SK-N-SH (cell line): Measurements from ENCODE around the gene PLCB3. TPM values are rescaled to one million over a fixed set of nuclear protein-coding genes. Genes with fewer than 3 reads are reported as not detected.
A peak's percentile ranks its signal among the peaks of the same experiment; 100 is the strongest.

Source experiments
- CTCF ChIA-PET: fragments of 300-600, 350-600 bp; formaldehyde crosslinking; extraction: SDS; loops from one replicate; lab custom pipeline; 2021; lab: Yijun Ruan, JAX
- POLR2A ChIA-PET: fragments of 350-600 bp; sonication (Branson Sonifier 250); formaldehyde crosslinking; extraction: SDS; loops from one replicate; lab custom pipeline; 2020; ENCODE audit warnings: antibody characterized with exemption, inconsistent platforms; lab: Yijun Ruan, JAX
- DNase-seq: peaks from one replicate; pipeline ENCODE4 v3.0.0; 2012
- H2AFZ ChIP-seq: fragments of 200-600 bp; sonication (generic); 2 replicates; pipeline ENCODE4 v1.8.1; 2016; ENCODE audit warnings: antibody characterized with exemption, mild to moderate bottlenecking, low read depth
- H3F3A ChIP-seq: fragments of 200-600 bp; sonication (generic); replicated peaks from 2 replicates; pipeline ENCODE3; 2016; ENCODE audit warnings: antibody characterized with exemption, mild to moderate bottlenecking; ENCODE audit not compliant: insufficient read depth
- H3K27ac ChIP-seq, 2 experiments: fragments of 200-500 bp in 1 of 2; fragments of 200-600 bp in 1 of 2; sonication (Bioruptor generic) in 1 of 2; sonication (generic), shearing (Covaris generic) in 1 of 2; 2 replicates each; pipeline versions ENCODE4 v1.5.1 to v1.6.1; 2014 to 2016; ENCODE audit warnings: low read depth in 2 of 2, inconsistent platforms in 1 of 2, low read length in 1 of 2, mild to moderate bottlenecking in 1 of 2, mixed read lengths in 1 of 2
- H3K27me3 ChIP-seq: fragments of 200-600 bp; sonication (generic), shearing (Covaris generic); 2 replicates; pipeline ENCODE4 v1.6.1; 2016; ENCODE audit warnings: mixed run types; ENCODE audit not compliant: insufficient read depth
- H3K36me3 ChIP-seq, 2 experiments: fragments of 200-500 bp in 1 of 2; fragments of 200-600 bp in 1 of 2; sonication (Bioruptor generic) in 1 of 2; sonication (generic) in 1 of 2; replicated peaks in 1 of 2; 2 replicates each; pipeline versions ENCODE3 to v1.5.1; 2014 to 2016; ENCODE audit warnings: low read length in 1 of 2, mild to moderate bottlenecking in 1 of 2; ENCODE audit not compliant: insufficient read depth in 2 of 2, control insufficient read depth in 1 of 2
- H3K4me1 ChIP-seq, 2 experiments: fragments of 200-500 bp in 1 of 2; fragments of 200-600 bp in 1 of 2; sonication (Bioruptor generic) in 1 of 2; sonication (generic), shearing (Covaris generic) in 1 of 2; 2 replicates each; pipeline versions ENCODE4 v1.5.1 to v1.6.1; 2014 to 2016; ENCODE audit warnings: low read depth in 1 of 2, low read length in 1 of 2, mixed run types in 1 of 2; ENCODE audit not compliant: insufficient read depth in 2 of 2, control insufficient read depth in 1 of 2
- H3K4me2 ChIP-seq: fragments of 200-600 bp; sonication (generic), shearing (Covaris generic); 2 replicates; pipeline ENCODE4 v1.6.1; 2017; ENCODE audit warnings: mixed run types
- H3K4me3 ChIP-seq, 2 experiments: fragments of 200-500 bp in 1 of 2; fragments of 200-600 bp in 1 of 2; sonication (Bioruptor generic) in 1 of 2; sonication (generic), shearing (Covaris generic) in 1 of 2; 2 replicates each; pipeline versions ENCODE4 v1.5.1 to v1.8.1; 2014 to 2016; ENCODE audit warnings: low read depth in 2 of 2, inconsistent platforms in 1 of 2, low read length in 1 of 2, mild to moderate bottlenecking in 1 of 2, mixed read lengths in 1 of 2, moderate library complexity in 1 of 2
- H3K79me2 ChIP-seq: fragments of 200-600 bp; sonication (generic); 2 replicates; pipeline ENCODE4 v1.8.1; 2017; ENCODE audit warnings: mild to moderate bottlenecking; ENCODE audit not compliant: insufficient read depth
- H3K9ac ChIP-seq: fragments of 200-600 bp; sonication (generic); 2 replicates; pipeline ENCODE4 v1.6.1; 2017; ENCODE audit warnings: mixed run types
- H3K9me2 ChIP-seq: fragments of 200-600 bp; sonication (generic); 2 replicates; pipeline ENCODE4 v1.6.1; 2017; ENCODE audit warnings: mixed run types
- H3K9me3 ChIP-seq: fragments of 200-600 bp; sonication (generic); 2 replicates; pipeline ENCODE4 v1.6.1; 2017; ENCODE audit warnings: mixed run types, mild to moderate bottlenecking, moderate library complexity
- H4K20me1 ChIP-seq: fragments of 200-600 bp; sonication (generic); 2 replicates; pipeline ENCODE4 v1.6.1; 2017; ENCODE audit warnings: mild to moderate bottlenecking, mixed run types; ENCODE audit not compliant: insufficient read depth
- ELF1 ChIP-seq: IDR thresholded peaks from 2 replicates; pipeline ENCODE4 v1.4.0; 2012
- GABPA ChIP-seq: IDR thresholded peaks from 2 replicates; pipeline ENCODE4 v1.4.0; 2012; ENCODE audit warnings: low read depth, mild to moderate bottlenecking
- IRF3 ChIP-seq: fragments of 150-350 bp; IDR thresholded peaks from 2 replicates; pipeline ENCODE4 v1.6.1; 2016; ENCODE audit warnings: mild to moderate bottlenecking, low read depth, low read length
- NFIC ChIP-seq: IDR thresholded peaks from 2 replicates; pipeline ENCODE4 v1.4.0; 2012; ENCODE audit warnings: borderline replicate concordance
- NRF1 ChIP-seq: IDR thresholded peaks from 2 replicates; pipeline ENCODE4 v1.6.1; 2012; ENCODE audit warnings: low read depth, mild to moderate bottlenecking, low read length
- PBX3 ChIP-seq: IDR thresholded peaks from 2 replicates; pipeline ENCODE4; 2012
- RXRA ChIP-seq: IDR thresholded peaks from 2 replicates; pipeline ENCODE4 v1.4.0; 2012; ENCODE audit warnings: low read depth, mild to moderate bottlenecking, borderline replicate concordance
- TAF1 ChIP-seq: IDR thresholded peaks from 2 replicates; pipeline ENCODE4 v1.6.1; 2012; ENCODE audit warnings: low read depth, mild to moderate bottlenecking, low read length, moderate library complexity, borderline replicate concordance
- TCF12 ChIP-seq: IDR thresholded peaks from 2 replicates; pipeline ENCODE4 v1.4.0; 2012
- USF1 ChIP-seq: IDR thresholded peaks from 2 replicates; pipeline ENCODE4 v1.4.0; 2012; ENCODE audit warnings: low read depth, borderline replicate concordance
- WGBS: methylation state at CpG from one replicate; pipeline ENCODE4 v1.1.6; 2017; ENCODE audit warnings: low lambda C conversion rate; 5-methylcytosine and 5-hydroxymethylcytosine counted together
- polyA plus RNA-seq, 3 experiments: library from polyadenylated mRNA; depleted of rRNA; stranded (reverse); fragments of >200 nt; gene quantifications; 2 replicates each; pipeline ENCODE4 v1.2.3, GENCODE V29; 2012

The PLCB3 gene
- polyA plus RNA-seq, 1 of the 3 experiments (the other 2 are of a cell fraction) = 30.4 TPM

GRCh38 chr11:64238999-64239398 lies 12.3 kb upstream of the PLCB3 start:
- Histone ChIP-seq H3K4me2 (no peak overlapping the region), H3K9me2 (no peaks in the 10 kb centered on the region), H3K79me2 (peaks cover 35% of the 10 kb centered on the region), H3K36me3 (peaks cover 7 to 25% of the 10 kb centered on the region in 2 experiments), H4K20me1 (no peaks in the 10 kb centered on the region), H3K9me3 (no peaks in the 10 kb centered on the region), H3K4me3 (no peak overlapping the region), H3K9ac (no peak overlapping the region), H3K27ac (no peak overlapping the region), H2AFZ (no peak overlapping the region), H3F3A (peaks cover 28% of the 10 kb centered on the region), H3K4me1 (peaks cover 14 to 33% of the 10 kb centered on the region in 2 experiments; a peak in 2 of 4 replicates), H3K27me3 (no peaks in the 10 kb centered on the region)
- ChIA-PET POLR2A (interaction anchor here (0.7 to 2.2 kb wide), 2 partner anchors 13 to 27 kb away, joined by 3 to 5 read pairs; partner anchors contain the start of genes NUDT22 and TRPT1), CTCF (interaction anchor here (1.0 to 1.5 kb wide), 3 partner anchors 15 to 65 kb away, joined by 3 to 4 read pairs (median 4); no protein-coding TSS in a partner anchor)
- TF ChIP-seq TAF1 (no peak), NRF1 (no peak)
- no peak for DNase-seq
- 96% methylated on average over 5 of the region's 5 CpGs for WGBS

GRCh38 chr11:64239662-64240434 lies 11.5 kb upstream of the PLCB3 start:
- H2AFZ ChIP-seq = no peak overlapping the region
- peaks cover 28% of the 10 kb centered on the region for H3F3A ChIP-seq
- CTCF ChIA-PET = interaction anchor here (0.6 to 1.5 kb wide), 2 partner anchors 13 to 35 kb away, joined by 3 to 4 read pairs; no protein-coding TSS in a partner anchor
- H4K20me1 ChIP-seq = no peaks in the 10 kb centered on the region
- peaks cover 43% of the 10 kb centered on the region for H3K79me2 ChIP-seq
- POLR2A ChIA-PET = interaction anchor here (0.7 kb wide), 1 partner anchor 26 kb away, joined by 3 read pairs; no protein-coding TSS in a partner anchor
- WGBS = 81% methylated on average over 11 of the region's 11 CpGs
- H3K27ac ChIP-seq = peak overlapping the region; percentile 94 to 98
- peak overlapping the region; percentile 93 for H3K4me2 ChIP-seq
- no peak for TF ChIP-seq NFIC
- TF ChIP-seq USF1 = no peak
- no peak for TF ChIP-seq TCF12
- TF ChIP-seq RXRA = no peak
- TF ChIP-seq PBX3 = no peak
- TF ChIP-seq GABPA = no peak
- TF ChIP-seq ELF1 = no peak
- TF ChIP-seq IRF3 = no peak
- no peaks in the 10 kb centered on the region for H3K9me2 ChIP-seq
- peaks cover 16 to 40% of the 10 kb centered on the region in 2 experiments; a peak in 2 of 4 replicates for H3K4me1 ChIP-seq
- peaks cover 10 to 30% of the 10 kb centered on the region in 2 experiments for H3K36me3 ChIP-seq
- H3K9me3 ChIP-seq = no peaks in the 10 kb centered on the region
- H3K27me3 ChIP-seq = no peaks in the 10 kb centered on the region
- peak overlapping the region; percentile 83; the same call in 1 of the 2 replicates for H3K9ac ChIP-seq
- no peak for DNase-seq
- peak overlapping the region; percentile 64 to 92 for H3K4me3 ChIP-seq
